Body of pancreas (tissue), 4 donors: ENCODE measurements around the gene HLX.

ENCODE experiments used
- POLR2A ChIP-seq, 3 donors: fragments of 450-650 bp; IDR thresholded peaks; one replicate each; pipeline ENCODE4 v1.6.1; 2016; ENCODE audit warnings: antibody characterized with exemption in 3 of 3, mild to moderate bottlenecking in 2 of 3
- TF ChIP-seq, protein P1 (sequence below), 7 experiments: fragments of 450-650 bp in 4 of 7; fragments of 200-600 bp in 3 of 7; sonication (generic) in 3 of 7; IDR thresholded peaks; one replicate each; pipeline ENCODE4 v1.5.1; 2016 to 2019; ENCODE audit warnings: antibody characterized with exemption in 7 of 7

DNA sequence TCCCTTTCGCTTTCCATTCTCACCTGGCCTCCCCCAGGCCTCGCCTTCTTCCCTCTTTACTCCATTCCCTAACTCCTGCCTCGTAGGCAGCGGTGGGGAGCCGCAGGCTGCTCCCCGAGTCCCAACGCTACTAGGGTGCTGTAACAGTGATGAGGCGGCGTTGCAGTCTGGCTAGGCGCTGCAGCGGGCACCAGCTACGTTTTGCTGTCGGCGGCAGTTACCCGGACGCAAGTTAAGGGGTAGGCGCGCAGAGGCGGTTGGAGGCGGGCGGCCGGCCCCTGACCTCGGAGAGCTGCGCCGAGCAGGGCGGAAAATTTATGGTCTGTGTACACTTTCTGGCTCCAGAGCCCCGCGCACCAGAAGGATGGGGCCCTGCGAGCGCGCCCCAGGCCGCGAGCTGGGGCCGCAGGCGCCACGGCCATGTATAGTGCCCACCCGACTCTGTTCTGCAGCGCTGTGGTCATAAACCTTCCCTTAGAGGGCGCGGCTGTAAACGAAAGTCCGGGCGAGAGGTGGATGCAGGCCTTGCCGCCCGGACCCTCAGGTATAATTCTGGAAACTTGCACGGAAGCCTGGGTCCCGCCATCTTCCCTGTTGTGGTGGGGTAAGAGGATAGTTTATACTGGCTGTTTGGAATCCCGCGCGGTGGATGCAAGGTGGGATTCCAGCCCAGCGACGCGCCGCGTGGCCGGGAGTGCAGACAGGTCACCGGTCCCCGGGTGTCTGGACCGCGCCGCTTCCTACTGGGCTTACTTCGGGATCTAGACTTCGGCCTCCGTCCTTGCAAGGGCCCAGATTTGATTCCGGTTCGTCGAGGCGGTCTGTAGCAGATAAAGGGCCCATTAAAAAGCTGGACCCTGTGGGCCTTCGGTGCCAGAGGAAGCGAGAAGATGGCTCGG is 15.0 kb downstream of the HLX start:
- no peak for TF ChIP-seq POLR2A (IDR thresholded peaks at IDR 0.05)
- TF ChIP-seq, protein P1, sequence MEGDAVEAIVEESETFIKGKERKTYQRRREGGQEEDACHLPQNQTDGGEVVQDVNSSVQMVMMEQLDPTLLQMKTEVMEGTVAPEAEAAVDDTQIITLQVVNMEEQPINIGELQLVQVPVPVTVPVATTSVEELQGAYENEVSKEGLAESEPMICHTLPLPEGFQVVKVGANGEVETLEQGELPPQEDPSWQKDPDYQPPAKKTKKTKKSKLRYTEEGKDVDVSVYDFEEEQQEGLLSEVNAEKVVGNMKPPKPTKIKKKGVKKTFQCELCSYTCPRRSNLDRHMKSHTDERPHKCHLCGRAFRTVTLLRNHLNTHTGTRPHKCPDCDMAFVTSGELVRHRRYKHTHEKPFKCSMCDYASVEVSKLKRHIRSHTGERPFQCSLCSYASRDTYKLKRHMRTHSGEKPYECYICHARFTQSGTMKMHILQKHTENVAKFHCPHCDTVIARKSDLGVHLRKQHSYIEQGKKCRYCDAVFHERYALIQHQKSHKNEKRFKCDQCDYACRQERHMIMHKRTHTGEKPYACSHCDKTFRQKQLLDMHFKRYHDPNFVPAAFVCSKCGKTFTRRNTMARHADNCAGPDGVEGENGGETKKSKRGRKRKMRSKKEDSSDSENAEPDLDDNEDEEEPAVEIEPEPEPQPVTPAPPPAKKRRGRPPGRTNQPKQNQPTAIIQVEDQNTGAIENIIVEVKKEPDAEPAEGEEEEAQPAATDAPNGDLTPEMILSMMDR (IDR thresholded peaks at IDR 0.05): no peak
